Measurements from ENCODE around the gene KIFBP. TPM values are rescaled to one million over a fixed set of nuclear protein-coding genes. Genes with fewer than 3 reads are reported as not detected.
"Not testable (repeated sequence)": the region's sequence is repeated elsewhere in the genome, so short reads cannot be mapped to it uniquely, and the experiment has no call there.

KIFBP gene
- total RNA-seq, 4 donors from 2014 or later, result 33.7 to 65.4 (median 48.8) TPM

- 82 to 84% methylated on average over 4 to 5 of the region's 5 CpGs for WGBS, 2 donors (ENCODE audit: low coverage in 1 of 2)
- no peaks in the 10 kb centered on the region for H3K27me3 ChIP-seq
- H3K27ac ChIP-seq, result no peak overlapping the region
- TF ChIP-seq POLR2A (IDR thresholded peaks at IDR 0.05) (no peak), EP300 (IDR thresholded peaks at IDR 0.05) (no peak), POLR2AphosphoS5 (IDR thresholded peaks at IDR 0.05) (no peak)
- TF ChIP-seq, protein P1, sequence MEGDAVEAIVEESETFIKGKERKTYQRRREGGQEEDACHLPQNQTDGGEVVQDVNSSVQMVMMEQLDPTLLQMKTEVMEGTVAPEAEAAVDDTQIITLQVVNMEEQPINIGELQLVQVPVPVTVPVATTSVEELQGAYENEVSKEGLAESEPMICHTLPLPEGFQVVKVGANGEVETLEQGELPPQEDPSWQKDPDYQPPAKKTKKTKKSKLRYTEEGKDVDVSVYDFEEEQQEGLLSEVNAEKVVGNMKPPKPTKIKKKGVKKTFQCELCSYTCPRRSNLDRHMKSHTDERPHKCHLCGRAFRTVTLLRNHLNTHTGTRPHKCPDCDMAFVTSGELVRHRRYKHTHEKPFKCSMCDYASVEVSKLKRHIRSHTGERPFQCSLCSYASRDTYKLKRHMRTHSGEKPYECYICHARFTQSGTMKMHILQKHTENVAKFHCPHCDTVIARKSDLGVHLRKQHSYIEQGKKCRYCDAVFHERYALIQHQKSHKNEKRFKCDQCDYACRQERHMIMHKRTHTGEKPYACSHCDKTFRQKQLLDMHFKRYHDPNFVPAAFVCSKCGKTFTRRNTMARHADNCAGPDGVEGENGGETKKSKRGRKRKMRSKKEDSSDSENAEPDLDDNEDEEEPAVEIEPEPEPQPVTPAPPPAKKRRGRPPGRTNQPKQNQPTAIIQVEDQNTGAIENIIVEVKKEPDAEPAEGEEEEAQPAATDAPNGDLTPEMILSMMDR (IDR thresholded peaks at IDR 0.05), result no peak
- H3K4me1 ChIP-seq, result no peaks in the 10 kb centered on the region
- peaks cover 24 to 100% of the 10 kb centered on the region in 2 donors for H3K36me3 ChIP-seq
- no peaks in the 10 kb centered on the region for H3K9me3 ChIP-seq
- H3K4me3 ChIP-seq, result no peak overlapping the region
- ATAC-seq, result no peak
These were observed 14.6 kb upstream of the KIFBP start for GRCh38 chr10:68973975-68974374.

- not testable (repeated sequence) for ATAC-seq, H3K4me3 ChIP-seq, H3K27ac ChIP-seq, H3K9me3 ChIP-seq, H3K27me3 ChIP-seq, H3K4me1 ChIP-seq
- WGBS, 2 donors (ENCODE audit: low coverage in 1 of 2), result 95 to 100% methylated on average over 3 to 5 of the region's 5 CpGs
- H3K36me3 ChIP-seq, result peaks cover 24 to 99% of the 10 kb centered on the region in 2 donors
These were observed 12.6 kb upstream of the KIFBP start for GRCh38 chr10:68975936-68976473.

- not testable (repeated sequence) for H3K9me3 ChIP-seq, H3K4me3 ChIP-seq, ATAC-seq, H3K27ac ChIP-seq, H3K27me3 ChIP-seq, H3K4me1 ChIP-seq
- peaks cover 2 to 97% of the 10 kb centered on the region in 2 donors for H3K36me3 ChIP-seq
- WGBS, 2 donors (ENCODE audit: low coverage in 1 of 2), result 75 to 85% methylated on average over 2 to 6 of the region's 6 CpGs
These were observed 8.9 kb upstream of the KIFBP start for GRCh38 chr10:68979738-68980137.

DNA sequence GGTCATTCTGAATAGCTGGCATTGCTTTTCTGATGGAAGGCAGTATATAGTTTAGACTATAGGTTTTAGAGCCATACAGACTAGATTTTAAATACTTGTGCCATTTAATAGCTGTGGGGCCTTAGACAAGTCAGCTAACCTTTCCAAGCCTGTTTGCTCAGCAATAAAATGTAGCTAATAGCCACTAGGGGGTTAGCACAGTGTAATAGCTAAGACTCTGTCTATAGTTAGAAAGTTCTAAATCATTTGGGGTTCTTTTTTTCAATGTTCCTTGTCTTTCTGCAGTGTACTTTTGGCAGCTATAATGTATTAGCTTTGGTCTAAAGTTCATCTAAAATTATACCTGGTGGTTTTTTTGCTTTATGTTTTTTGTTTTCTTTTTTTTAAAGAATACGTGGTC lies 7.5 kb upstream of the KIFBP start:
- TF ChIP-seq, protein P1 (IDR thresholded peaks at IDR 0.05), result no peak
- Histone ChIP-seq H3K9me3 (no peaks in the 10 kb centered on the region), H3K4me3 (no peak overlapping the region), H3K4me1 (no peaks in the 10 kb centered on the region), H3K27me3 (no peaks in the 10 kb centered on the region), H3K36me3 (peaks cover 0 to 93% of the 10 kb centered on the region in 2 donors), H3K27ac (no peak overlapping the region)
- no peak for ATAC-seq
- whole genome bisulfite sequencing, 2 donors (ENCODE audit: low coverage in 1 of 2), result 100% methylated on average over 1 of the region's 1 CpG; no CpG with 5 or more reads in 1 of the 2 donors

GRCh38 chr10:68982389-68982788 lies 6.2 kb upstream of the KIFBP start:
- H3K27me3 ChIP-seq, result no peaks in the 10 kb centered on the region
- no peaks in the 10 kb centered on the region for H3K4me1 ChIP-seq
- 88 to 91% methylated on average over 7 to 11 of the region's 11 CpGs for WGBS, 2 donors (ENCODE audit: low coverage in 1 of 2)
- ATAC-seq, result no peak
- no peak overlapping the region for H3K27ac ChIP-seq
- no peaks in the 10 kb centered on the region for H3K9me3 ChIP-seq
- TF ChIP-seq POLR2AphosphoS5 (IDR thresholded peaks at IDR 0.05) (no peak), EP300 (IDR thresholded peaks at IDR 0.05) (no peak), POLR2A (IDR thresholded peaks at IDR 0.05) (no peak)
- TF ChIP-seq, protein P1 (IDR thresholded peaks at IDR 0.05), result no peak
- no peak overlapping the region for H3K4me3 ChIP-seq
- H3K36me3 ChIP-seq, result peaks cover 0 to 80% of the 10 kb centered on the region in 2 donors

DNA sequence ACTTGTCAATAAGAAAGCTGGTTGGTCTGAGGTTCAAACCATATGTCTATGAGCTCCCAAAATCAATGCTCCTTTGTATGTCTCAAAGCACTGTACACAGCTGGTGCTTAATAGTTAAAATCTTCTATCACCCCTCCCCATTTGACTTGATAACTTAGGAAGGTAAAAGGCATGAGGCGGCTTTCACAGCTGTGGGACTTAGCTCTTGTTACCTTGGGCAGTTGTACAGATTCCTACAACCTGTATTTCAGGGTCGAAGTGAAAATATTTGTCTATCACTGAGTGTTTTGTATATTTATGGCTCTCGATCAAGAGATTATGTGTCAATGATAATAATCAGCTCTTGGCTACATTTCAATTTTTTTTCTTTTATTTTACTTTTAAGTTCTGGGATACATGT lies 992 bp upstream of the KIFBP start:
- Histone ChIP-seq H3K4me3 (no peak overlapping the region), H3K36me3 (peaks cover 0 to 29% of the 10 kb centered on the region in 2 donors), H3K4me1 (peaks cover 3 to 39% (median 21%) of the 10 kb centered on the region in 3 donors), H3K27me3 (no peaks in the 10 kb centered on the region), H3K9me3 (no peaks in the 10 kb centered on the region), H3K27ac (no peak overlapping the region)
- 71 to 82% methylated on average over 3 of the region's 3 CpGs for WGBS, 2 donors (ENCODE audit: low coverage in 1 of 2)
- TF ChIP-seq, protein P1 (IDR thresholded peaks at IDR 0.05), result no peak
- TF ChIP-seq EP300 (IDR thresholded peaks at IDR 0.05) (no peak), POLR2A (IDR thresholded peaks at IDR 0.05) (no peak), POLR2AphosphoS5 (IDR thresholded peaks at IDR 0.05) (no peak)
- ATAC-seq, result no peak
